ENCODE measurements around the gene ERCC4.

- TF ChIP-seq, protein P1, sequence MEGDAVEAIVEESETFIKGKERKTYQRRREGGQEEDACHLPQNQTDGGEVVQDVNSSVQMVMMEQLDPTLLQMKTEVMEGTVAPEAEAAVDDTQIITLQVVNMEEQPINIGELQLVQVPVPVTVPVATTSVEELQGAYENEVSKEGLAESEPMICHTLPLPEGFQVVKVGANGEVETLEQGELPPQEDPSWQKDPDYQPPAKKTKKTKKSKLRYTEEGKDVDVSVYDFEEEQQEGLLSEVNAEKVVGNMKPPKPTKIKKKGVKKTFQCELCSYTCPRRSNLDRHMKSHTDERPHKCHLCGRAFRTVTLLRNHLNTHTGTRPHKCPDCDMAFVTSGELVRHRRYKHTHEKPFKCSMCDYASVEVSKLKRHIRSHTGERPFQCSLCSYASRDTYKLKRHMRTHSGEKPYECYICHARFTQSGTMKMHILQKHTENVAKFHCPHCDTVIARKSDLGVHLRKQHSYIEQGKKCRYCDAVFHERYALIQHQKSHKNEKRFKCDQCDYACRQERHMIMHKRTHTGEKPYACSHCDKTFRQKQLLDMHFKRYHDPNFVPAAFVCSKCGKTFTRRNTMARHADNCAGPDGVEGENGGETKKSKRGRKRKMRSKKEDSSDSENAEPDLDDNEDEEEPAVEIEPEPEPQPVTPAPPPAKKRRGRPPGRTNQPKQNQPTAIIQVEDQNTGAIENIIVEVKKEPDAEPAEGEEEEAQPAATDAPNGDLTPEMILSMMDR (IDR thresholded peaks at IDR 0.05): no peak
- TF ChIP-seq POLR2AphosphoS5 (IDR thresholded peaks at IDR 0.05): no peak
Measured at GRCh38 chr16:13936155-13936554, 16.2 kb downstream of the ERCC4 start.
